Right atrium auricular region (tissue), 2 donors: Measurements from ENCODE around the gene CERK. TPM values are rescaled to one million over a fixed set of nuclear protein-coding genes. Genes with fewer than 3 reads are reported as not detected.

Experiments
- DNase-seq: peaks from one replicate; pipeline ENCODE4 v3.0.0-alpha.2; 2019; ENCODE audit warnings: low spot score
- H3K27ac ChIP-seq, 2 donors: fragments of 200-600 bp; sonication (generic); 1 replicate in 1 of 2; 2 replicates in 1 of 2; pipeline ENCODE4 v1.5.1; 2016 to 2019
- H3K27me3 ChIP-seq, 2 donors: fragments of 200-600 bp; sonication (generic); one replicate each; pipeline versions ENCODE4 v1.5.1 to v1.6.0; 2017 to 2019
- H3K36me3 ChIP-seq: fragments of 200-600 bp; sonication (generic); one replicate; pipeline ENCODE4 v1.5.1; 2016
- H3K4me1 ChIP-seq, 2 donors: fragments of 200-600 bp; sonication (generic); one replicate each; pipeline versions ENCODE4 v1.5.1 to v1.6.0; 2017 to 2019
- H3K4me3 ChIP-seq, 2 donors: fragments of 200-600 bp; sonication (generic); 1 replicate in 1 of 2; 2 replicates in 1 of 2; pipeline ENCODE4 v1.5.1; 2017 to 2019; ENCODE audit warnings: mild to moderate bottlenecking in 1 of 2, moderate library complexity in 1 of 2
- H3K9me3 ChIP-seq, 2 donors: fragments of 200-600 bp; sonication (generic); one replicate each; pipeline ENCODE4 v1.5.1; 2019
- total RNA-seq, 2 donors: library from RNA; depleted of rRNA; stranded (reverse); fragments of >200 nt; gene quantifications; one replicate each; pipeline ENCODE4 v1.1.0, GENCODE V29; 2016
- TF ChIP-seq, protein P1 (sequence below), 2 donors: fragments of 200-600 bp; sonication (generic); IDR thresholded peaks; one replicate each; pipeline ENCODE4 v1.5.1; 2019; ENCODE audit warnings: antibody characterized with exemption in 2 of 2

Gene CERK
- total RNA-seq, 2 donors from 2014 or later: 46.0 to 59.8 TPM

DNA sequence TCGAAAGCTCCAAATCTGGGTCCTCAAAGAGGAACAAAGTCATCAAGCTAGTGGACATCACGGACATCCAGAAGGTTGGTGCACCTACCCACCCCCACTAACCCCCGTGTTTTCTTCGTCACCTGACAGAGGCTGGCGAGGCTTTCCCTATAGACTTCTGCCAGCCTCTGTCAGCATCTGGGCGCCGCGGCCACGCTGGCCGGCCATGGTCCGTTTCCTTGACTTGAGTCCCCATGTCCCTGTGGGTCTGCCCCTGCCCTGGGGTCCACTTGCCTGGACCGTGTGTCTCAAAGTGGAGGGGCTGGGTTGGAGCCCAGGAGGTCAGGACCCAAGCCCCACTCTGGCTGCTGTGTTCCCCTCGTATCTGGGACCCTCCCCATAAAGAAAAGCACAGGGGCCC, 62.6 kb downstream of the CERK start:
- Histone ChIP-seq H3K27me3 (no peaks in the 10 kb centered on the region), H3K9me3 (no peaks in the 10 kb centered on the region), H3K4me3 (no peak overlapping the region), H3K36me3 (peaks cover 39% of the 10 kb centered on the region), H3K4me1 (peaks cover 0 to 46% of the 10 kb centered on the region in 2 donors), H3K27ac (peak overlapping the region; percentile 46 to 67)
- TF ChIP-seq, protein P1, sequence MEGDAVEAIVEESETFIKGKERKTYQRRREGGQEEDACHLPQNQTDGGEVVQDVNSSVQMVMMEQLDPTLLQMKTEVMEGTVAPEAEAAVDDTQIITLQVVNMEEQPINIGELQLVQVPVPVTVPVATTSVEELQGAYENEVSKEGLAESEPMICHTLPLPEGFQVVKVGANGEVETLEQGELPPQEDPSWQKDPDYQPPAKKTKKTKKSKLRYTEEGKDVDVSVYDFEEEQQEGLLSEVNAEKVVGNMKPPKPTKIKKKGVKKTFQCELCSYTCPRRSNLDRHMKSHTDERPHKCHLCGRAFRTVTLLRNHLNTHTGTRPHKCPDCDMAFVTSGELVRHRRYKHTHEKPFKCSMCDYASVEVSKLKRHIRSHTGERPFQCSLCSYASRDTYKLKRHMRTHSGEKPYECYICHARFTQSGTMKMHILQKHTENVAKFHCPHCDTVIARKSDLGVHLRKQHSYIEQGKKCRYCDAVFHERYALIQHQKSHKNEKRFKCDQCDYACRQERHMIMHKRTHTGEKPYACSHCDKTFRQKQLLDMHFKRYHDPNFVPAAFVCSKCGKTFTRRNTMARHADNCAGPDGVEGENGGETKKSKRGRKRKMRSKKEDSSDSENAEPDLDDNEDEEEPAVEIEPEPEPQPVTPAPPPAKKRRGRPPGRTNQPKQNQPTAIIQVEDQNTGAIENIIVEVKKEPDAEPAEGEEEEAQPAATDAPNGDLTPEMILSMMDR (IDR thresholded peaks at IDR 0.05): no peak
- DNase-seq: no peak

DNA sequence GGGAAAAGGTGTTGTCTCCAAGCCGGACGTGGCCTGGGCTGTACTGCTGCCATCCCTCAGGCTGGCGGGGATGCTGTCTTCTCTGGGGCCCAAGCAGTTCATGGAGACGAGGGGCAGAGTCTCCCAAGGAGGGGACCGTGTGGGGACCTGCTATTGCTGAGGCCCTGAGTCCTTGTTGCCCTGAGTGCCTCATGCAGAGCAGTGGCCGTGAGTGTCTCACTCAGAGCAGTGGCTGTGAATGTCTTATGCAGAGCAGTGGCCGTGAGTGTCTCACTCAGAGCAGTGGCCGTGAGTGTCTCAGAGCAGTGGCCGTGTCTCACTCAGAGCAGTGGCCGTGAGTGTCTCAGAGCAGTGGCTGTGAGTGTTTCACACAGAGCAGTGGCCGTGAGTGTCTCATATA, 63.1 kb downstream of the CERK start:
- no peaks in the 10 kb centered on the region for H3K9me3 ChIP-seq
- peaks cover 45% of the 10 kb centered on the region for H3K36me3 ChIP-seq
- TF ChIP-seq, protein P1 (IDR thresholded peaks at IDR 0.05): no peak
- peak overlapping the region in 1 of 2 donors; percentile 28 for H3K4me3 ChIP-seq
- peaks cover 0 to 44% of the 10 kb centered on the region in 2 donors for H3K4me1 ChIP-seq
- H3K27me3 ChIP-seq: no peaks in the 10 kb centered on the region
- no peak for DNase-seq
- H3K27ac ChIP-seq: peak overlapping the region; percentile 46 to 67

DNA sequence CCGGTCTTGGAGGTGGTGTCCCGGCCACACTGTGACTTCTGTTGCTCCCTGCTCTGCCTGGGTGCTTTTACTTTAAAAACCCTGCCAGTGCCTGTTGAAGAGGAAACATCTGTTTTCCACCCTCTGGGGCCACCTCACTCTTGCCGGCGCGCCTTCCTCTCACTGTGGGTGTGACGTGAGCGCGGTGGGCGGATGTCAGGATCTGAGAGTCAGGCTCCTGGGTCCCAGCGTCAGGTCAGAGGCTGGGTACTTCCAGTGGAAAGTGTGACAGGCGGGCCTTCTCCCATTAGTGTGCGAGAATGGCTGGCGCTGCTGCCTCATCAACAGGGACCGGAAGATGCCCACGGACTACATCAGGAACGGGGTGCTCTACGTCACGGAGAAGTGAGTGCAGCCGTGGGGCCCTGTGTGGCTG, 63.7 kb downstream of the CERK start:
- peaks cover 47% of the 10 kb centered on the region for H3K36me3 ChIP-seq
- no peaks in the 10 kb centered on the region for H3K9me3 ChIP-seq
- peaks cover 0 to 39% of the 10 kb centered on the region in 2 donors for H3K4me1 ChIP-seq
- peak overlapping the region; percentile 46 to 67 for H3K27ac ChIP-seq
- no peaks in the 10 kb centered on the region for H3K27me3 ChIP-seq
- H3K4me3 ChIP-seq: peak overlapping the region in 1 of 2 donors; percentile 28
- TF ChIP-seq, protein P1 (IDR thresholded peaks at IDR 0.05): no peak
- no peak for DNase-seq

DNA sequence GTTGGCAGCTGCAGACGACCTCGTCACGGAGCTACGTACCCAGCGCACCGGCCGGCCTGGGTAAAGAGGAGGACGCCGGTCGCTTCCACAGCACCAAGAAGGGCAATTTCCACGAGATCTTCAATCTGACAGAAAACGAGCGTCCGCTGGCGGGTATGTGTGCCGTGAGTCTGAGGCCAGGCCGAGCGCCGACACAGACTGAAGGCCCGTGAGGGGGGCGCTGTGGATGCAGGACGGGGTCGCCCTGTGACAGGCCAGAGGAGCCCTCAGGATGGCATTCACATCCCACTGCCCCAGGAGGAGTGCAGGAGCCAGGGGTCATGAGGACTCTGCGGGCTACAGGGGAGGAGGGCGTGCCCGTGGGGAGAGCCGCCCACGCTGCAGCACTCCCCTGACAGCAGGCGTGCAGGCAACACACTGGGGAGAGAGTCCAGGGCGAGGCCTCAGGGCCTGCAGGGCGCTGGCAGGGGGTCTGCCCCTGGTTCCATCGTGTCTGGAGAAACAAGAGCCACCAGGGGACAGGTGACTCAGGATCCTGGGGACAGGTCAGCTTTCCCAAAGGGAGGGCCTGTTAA, 64.3 kb downstream of the CERK start:
- peaks cover 0 to 33% of the 10 kb centered on the region in 2 donors for H3K4me1 ChIP-seq
- TF ChIP-seq, protein P1 (IDR thresholded peaks at IDR 0.05): no peak
- DNase-seq: no peak
- no peaks in the 10 kb centered on the region for H3K9me3 ChIP-seq
- H3K27ac ChIP-seq: peak overlapping the region; percentile 31 to 67
- no peak overlapping the region for H3K4me3 ChIP-seq
- H3K27me3 ChIP-seq: no peaks in the 10 kb centered on the region
- H3K36me3 ChIP-seq: peaks cover 51% of the 10 kb centered on the region

DNA sequence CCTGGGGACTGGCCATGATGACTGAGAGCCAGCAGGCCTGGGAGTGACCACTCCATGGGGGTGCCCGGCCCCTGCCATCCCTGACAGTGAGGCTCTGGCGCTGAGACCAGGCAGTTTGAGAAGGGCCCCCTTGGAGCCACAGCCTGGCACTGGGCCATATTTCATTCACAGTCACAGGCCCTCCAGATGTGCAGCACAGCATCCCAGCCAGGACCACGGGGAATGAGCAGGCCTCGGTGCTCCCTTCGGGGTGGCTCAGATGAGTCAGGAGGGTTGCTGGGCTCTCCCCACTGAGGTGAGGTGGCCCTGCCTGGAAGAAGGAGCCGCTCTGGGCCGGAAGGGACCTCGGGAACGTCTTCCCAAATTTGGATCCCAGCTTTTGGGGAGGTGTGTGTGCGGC, 64.8 kb downstream of the CERK start:
- no peaks in the 10 kb centered on the region for H3K27me3 ChIP-seq
- H3K27ac ChIP-seq: peak overlapping the region in 1 of 2 donors; percentile 67
- peaks cover 0 to 31% of the 10 kb centered on the region in 2 donors for H3K4me1 ChIP-seq
- TF ChIP-seq, protein P1 (IDR thresholded peaks at IDR 0.05): no peak
- H3K4me3 ChIP-seq: no peak overlapping the region
- H3K9me3 ChIP-seq: no peaks in the 10 kb centered on the region
- H3K36me3 ChIP-seq: peaks cover 56% of the 10 kb centered on the region
- DNase-seq: no peak

DNA sequence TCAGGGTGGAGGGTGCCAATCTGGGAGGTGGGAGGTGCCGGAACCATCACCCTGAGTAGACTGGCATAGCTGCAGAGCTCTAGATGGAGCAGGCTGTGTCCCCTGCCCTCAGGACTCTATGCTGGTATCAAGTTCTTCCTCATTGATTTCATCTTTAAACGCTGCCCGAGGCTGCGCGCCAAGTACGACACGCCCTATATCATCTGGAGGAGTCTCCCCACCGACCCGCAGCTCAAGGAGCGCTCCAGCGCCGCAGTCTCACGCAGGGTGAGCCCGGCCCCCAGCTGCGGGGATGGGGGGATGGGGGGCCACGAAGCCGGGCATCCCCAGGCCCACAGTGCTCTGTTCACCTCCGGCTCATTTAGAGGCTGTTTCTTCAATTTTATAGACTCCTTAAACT, 65.3 kb downstream of the CERK start:
- Histone ChIP-seq H3K4me3 (no peak overlapping the region), H3K36me3 (peaks cover 56% of the 10 kb centered on the region), H3K27me3 (no peaks in the 10 kb centered on the region), H3K4me1 (peaks cover 0 to 31% of the 10 kb centered on the region in 2 donors), H3K9me3 (no peaks in the 10 kb centered on the region), H3K27ac (peak overlapping the region in 1 of 2 donors; percentile 67)
- no peak for DNase-seq
- TF ChIP-seq, protein P1 (IDR thresholded peaks at IDR 0.05): no peak
